Measurements from ENCODE around the gene ZNHIT2. TPM values are rescaled to one million over a fixed set of nuclear protein-coding genes. Genes with fewer than 3 reads are reported as not detected.
A peak's percentile ranks its signal among the peaks of the same experiment; 100 is the strongest.

The ZNHIT2 gene
- total and polyA plus RNA-seq, 3 experiments from 2014 or later, result 15.2 to 20.1 (median 19.8) TPM

DNA sequence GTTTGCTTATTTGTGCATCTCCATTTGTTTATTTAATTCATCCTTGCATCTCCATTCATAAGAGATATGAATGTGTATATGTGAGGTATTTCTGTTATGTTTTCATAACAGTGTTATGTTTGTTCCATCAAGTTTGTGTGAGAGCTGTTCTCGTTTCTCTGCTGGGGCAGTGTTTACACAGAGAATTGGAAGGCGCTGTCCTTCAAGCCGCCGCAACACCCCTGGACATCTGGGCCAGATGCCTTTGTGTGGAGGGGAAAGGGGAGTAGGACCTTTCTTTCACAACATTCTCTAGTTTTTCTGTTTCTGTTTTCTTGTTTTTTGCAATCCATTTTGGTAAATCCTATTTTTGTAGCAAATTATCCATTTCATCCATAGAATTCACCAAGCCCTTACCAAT lies 12.9 kb downstream of the ZNHIT2 start:
- H3K4me3 ChIP-seq (ENCODE audit: low read length), result no peak overlapping the region
- H3K4me3 Mint-ChIP-seq, result peak overlapping the region in 1 of 7 donors; percentile 51
- H3K36me3 Mint-ChIP-seq, result peaks cover 0 to 71% (median 9%) of the 10 kb centered on the region in 3 donors
- H3K4me1 Mint-ChIP-seq, result peaks cover 7 to 19% (median 15%) of the 10 kb centered on the region in 3 donors
- no peak overlapping the region for H3K27ac ChIP-seq (ENCODE audit: low read depth, low read length)
- peak overlapping the region in 2 of 8 donors; percentile 73 to 76 for H3K27ac Mint-ChIP-seq
- no peaks in the 10 kb centered on the region for H3K9me3 ChIP-seq (ENCODE audit: low read length)
- no peaks in the 10 kb centered on the region for H3K27me3 ChIP-seq (ENCODE audit: insufficient read depth, low read length, poor library complexity, severe bottlenecking)
- H3K27me3 Mint-ChIP-seq, result peaks cover 0 to 2% of the 10 kb centered on the region in 2 donors
- H3K36me3 ChIP-seq (ENCODE audit: insufficient read depth, low read length), result peaks cover 18% of the 10 kb centered on the region
- POLR2A ChIA-PET, result no interaction called here
- H3K9me3 Mint-ChIP-seq, result no peaks in the 10 kb centered on the region
- CTCF ChIA-PET, result interaction anchor here (2.5 kb wide), 1 partner anchor 12 kb away, joined by 5 read pairs; the partner anchor contains the start of gene ZNHIT2
- no peaks in the 10 kb centered on the region for H3K4me1 ChIP-seq (ENCODE audit: insufficient read depth, low read length)
- DNase-seq, result no peak

GRCh38 chr11:65103476-65103875 lies 14.0 kb downstream of the ZNHIT2 start:
- Histone ChIP-seq H3K4me3 (ENCODE audit: low read length) (no peak overlapping the region), H3K27me3 (ENCODE audit: insufficient read depth, low read length, poor library complexity, severe bottlenecking) (no peaks in the 10 kb centered on the region), H3K27ac (ENCODE audit: low read depth, low read length) (no peak overlapping the region), H3K4me1 (ENCODE audit: insufficient read depth, low read length) (peaks cover 2% of the 10 kb centered on the region), H3K36me3 (ENCODE audit: insufficient read depth, low read length) (peaks cover 14% of the 10 kb centered on the region), H3K9me3 (ENCODE audit: low read length) (no peaks in the 10 kb centered on the region)
- H3K36me3 Mint-ChIP-seq, result peaks cover 0 to 66% (median 12%) of the 10 kb centered on the region in 3 donors
- peak overlapping the region in 3 of 8 donors; percentile 3 to 10 (median 9) for H3K27ac Mint-ChIP-seq
- ChIA-PET POLR2A (interaction anchor here (0.7 kb wide), 1 partner anchor 221 kb away, joined by 4 read pairs; no protein-coding TSS in a partner anchor), CTCF (interaction anchor here (2.5 to 9.1 kb wide), 2 partner anchors 8 to 13 kb away, joined by 5 to 104 read pairs; partner anchors contain the start of genes TM7SF2 and ZNHIT2)
- H3K27me3 Mint-ChIP-seq, result peaks cover 0 to 2% of the 10 kb centered on the region in 2 donors
- no peaks in the 10 kb centered on the region for H3K9me3 Mint-ChIP-seq
- peaks cover 13 to 25% (median 18%) of the 10 kb centered on the region in 3 donors for H3K4me1 Mint-ChIP-seq
- H3K4me3 Mint-ChIP-seq, result peak overlapping the region in 1 of 7 donors; percentile 39
- no peak for DNase-seq

DNA sequence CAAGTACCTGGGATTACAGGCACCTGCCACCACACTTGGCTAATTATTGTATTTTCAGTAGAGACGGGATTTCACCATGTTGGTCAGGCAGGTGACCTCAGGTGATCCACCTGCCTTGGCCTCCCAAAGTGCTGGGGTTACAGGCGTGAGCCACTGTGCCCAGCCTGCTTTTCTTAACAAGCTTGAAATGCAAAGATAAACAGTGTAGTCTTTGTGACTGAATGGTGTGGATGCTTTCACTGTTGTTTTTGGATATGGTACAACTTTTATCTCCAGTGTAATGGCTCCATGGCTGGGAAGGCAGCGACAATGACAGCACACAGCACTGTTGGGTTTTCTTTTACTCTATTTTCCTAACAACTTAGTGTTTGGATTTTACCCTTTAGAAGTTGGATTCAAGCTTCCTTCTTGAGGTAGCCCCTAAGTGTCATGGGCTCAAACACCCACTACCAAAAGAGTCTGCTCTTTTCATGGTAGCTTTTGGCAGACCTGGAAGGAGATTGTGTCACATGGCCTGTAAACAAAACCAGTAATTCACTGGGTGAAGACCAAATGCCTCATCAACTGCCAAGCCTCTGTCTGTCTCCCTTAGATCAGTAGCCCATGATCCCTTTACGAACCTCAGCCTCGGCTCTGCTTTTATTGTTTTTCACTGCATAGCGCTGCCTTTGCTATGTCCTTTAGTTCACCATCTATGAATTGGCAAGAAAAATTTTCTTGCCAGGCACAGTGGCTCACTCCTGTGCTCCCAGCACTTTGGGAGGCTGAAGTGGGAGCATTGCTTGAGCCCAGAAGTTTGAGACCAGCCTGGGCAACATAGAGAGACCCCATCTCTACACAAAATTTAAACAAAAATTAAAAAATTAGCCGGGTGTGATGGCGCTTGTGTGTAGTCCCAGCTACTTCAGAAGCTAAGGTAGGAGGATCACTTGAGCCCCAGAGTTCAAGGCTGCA lies 15.1 kb downstream of the ZNHIT2 start:
- Histone ChIP-seq H3K27ac (ENCODE audit: low read depth, low read length) (no peak overlapping the region), H3K4me1 (ENCODE audit: insufficient read depth, low read length) (peaks cover 11% of the 10 kb centered on the region), H3K9me3 (ENCODE audit: low read length) (no peaks in the 10 kb centered on the region), H3K36me3 (ENCODE audit: insufficient read depth, low read length) (peaks cover 19% of the 10 kb centered on the region), H3K27me3 (ENCODE audit: insufficient read depth, low read length, poor library complexity, severe bottlenecking) (no peaks in the 10 kb centered on the region), H3K4me3 (ENCODE audit: low read length) (no peak overlapping the region)
- Mint-ChIP-seq H3K4me1 (peaks cover 18 to 30% (median 19%) of the 10 kb centered on the region in 3 donors), H3K9me3 (no peaks in the 10 kb centered on the region), H3K27ac (peak overlapping the region in 2 of 8 donors; percentile 9 to 22), H3K4me3 (peak overlapping the region in 1 of 7 donors; percentile 42), H3K27me3 (peaks cover 0 to 2% of the 10 kb centered on the region in 2 donors), H3K36me3 (peaks cover 0 to 65% (median 13%) of the 10 kb centered on the region in 3 donors)
- POLR2A ChIA-PET, result no interaction called here
- CTCF ChIA-PET, result interaction anchor here (9.1 kb wide), 1 partner anchor 9 kb away, joined by 104 read pairs; the partner anchor contains the start of gene TM7SF2
- DNase-seq, result no peak

DNA sequence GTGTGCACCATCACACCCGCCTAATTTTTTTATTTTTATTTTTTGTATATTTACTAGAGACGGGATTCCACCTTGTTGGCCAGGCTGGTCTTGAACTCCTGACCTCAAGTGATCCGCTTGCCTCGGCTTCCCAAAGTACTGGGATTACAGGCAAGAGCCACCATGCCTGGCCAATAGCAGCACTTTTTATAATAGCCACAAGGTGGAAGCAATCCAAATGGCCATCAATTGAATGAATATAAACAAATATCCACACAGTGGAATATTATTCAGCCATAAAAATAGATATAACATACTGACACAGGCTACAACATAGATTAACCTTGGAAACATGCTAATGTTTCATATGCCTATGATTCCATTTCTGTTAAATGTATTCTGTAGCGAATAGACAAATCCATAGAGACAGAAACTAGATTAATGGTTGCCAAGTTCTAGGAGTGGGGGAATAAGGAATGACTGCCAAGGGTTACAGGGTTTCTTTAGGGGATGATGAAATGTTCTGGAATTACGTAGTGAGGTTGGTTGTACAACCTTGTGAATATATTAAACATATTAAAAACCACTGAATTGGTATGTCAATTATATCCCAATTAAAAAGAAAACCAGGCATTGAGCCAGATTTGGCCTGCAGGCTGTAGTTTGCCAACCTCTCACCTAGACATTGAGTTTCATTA lies 16.7 kb downstream of the ZNHIT2 start:
- Mint-ChIP-seq H3K36me3 (peaks cover 0 to 57% (median 8%) of the 10 kb centered on the region in 3 donors), H3K4me1 (peaks cover 19 to 37% (median 23%) of the 10 kb centered on the region in 3 donors), H3K4me3 (no peak overlapping the region), H3K9me3 (no peaks in the 10 kb centered on the region), H3K27me3 (peaks cover 0 to 2% of the 10 kb centered on the region in 2 donors), H3K27ac (no peak overlapping the region)
- no peaks in the 10 kb centered on the region for H3K9me3 ChIP-seq (ENCODE audit: low read length)
- DNase-seq, result no peak
- POLR2A ChIA-PET, result interaction anchor here (0.6 kb wide), 2 partner anchors 9 to 10 kb away, joined by 3 to 4 read pairs; no protein-coding TSS in a partner anchor
- no peak overlapping the region for H3K4me3 ChIP-seq (ENCODE audit: low read length)
- peaks cover 19% of the 10 kb centered on the region for H3K4me1 ChIP-seq (ENCODE audit: insufficient read depth, low read length)
- CTCF ChIA-PET, result interaction anchor here (9.1 kb wide), 1 partner anchor 11 kb away, joined by 104 read pairs; the partner anchor contains the start of gene TM7SF2
- H3K27me3 ChIP-seq (ENCODE audit: insufficient read depth, low read length, poor library complexity, severe bottlenecking), result no peaks in the 10 kb centered on the region
- peaks cover 18% of the 10 kb centered on the region for H3K36me3 ChIP-seq (ENCODE audit: insufficient read depth, low read length)
- no peak overlapping the region for H3K27ac ChIP-seq (ENCODE audit: low read depth, low read length)

DNA sequence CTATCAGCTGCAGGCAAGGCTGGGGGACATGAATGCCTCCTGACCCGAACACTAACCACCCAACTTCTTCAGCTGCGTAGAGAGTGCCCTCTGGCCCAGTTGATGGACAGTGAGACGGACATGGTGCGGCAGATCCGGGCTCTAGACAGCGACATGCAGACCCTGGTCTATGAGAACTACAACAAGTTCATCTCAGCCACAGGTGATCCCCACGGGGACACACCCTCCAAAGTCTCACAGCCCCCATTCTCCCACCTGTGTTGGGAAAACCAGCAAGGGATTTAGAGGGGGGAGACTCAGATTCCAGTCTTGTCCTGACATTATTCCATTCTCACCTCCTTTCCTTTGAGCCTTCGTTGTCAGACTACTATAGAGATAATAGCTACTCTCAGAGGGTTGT lies 20.6 kb downstream of the ZNHIT2 start:
- H3K4me3 ChIP-seq (ENCODE audit: low read length), result peak overlapping the region; percentile 93
- no peaks in the 10 kb centered on the region for H3K27me3 ChIP-seq (ENCODE audit: insufficient read depth, low read length, poor library complexity, severe bottlenecking)
- Mint-ChIP-seq H3K4me3 (peak overlapping the region; percentile 92 to 97 (median 94)), H3K27ac (peak overlapping the region in 6 of 8 donors; percentile 58 to 98 (median 95)), H3K36me3 (peaks cover 0 to 27% (median 4%) of the 10 kb centered on the region in 3 donors), H3K9me3 (no peaks in the 10 kb centered on the region), H3K27me3 (peaks cover 0 to 2% of the 10 kb centered on the region in 2 donors), H3K4me1 (peaks cover 14 to 28% (median 19%) of the 10 kb centered on the region in 3 donors)
- peaks cover 22% of the 10 kb centered on the region for H3K4me1 ChIP-seq (ENCODE audit: insufficient read depth, low read length)
- peaks cover 12% of the 10 kb centered on the region for H3K36me3 ChIP-seq (ENCODE audit: insufficient read depth, low read length)
- peak overlapping the region; percentile 82 for H3K27ac ChIP-seq (ENCODE audit: low read depth, low read length)
- H3K9me3 ChIP-seq (ENCODE audit: low read length), result no peaks in the 10 kb centered on the region
- ChIA-PET CTCF (interaction anchor here (0.9 to 9.1 kb wide), 4 partner anchors 12 to 21 kb away, joined by 3 to 104 read pairs (median 6); partner anchors contain the start of genes TM7SF2 and ZNHIT2), POLR2A (interaction anchor here (1.2 to 2.0 kb wide), 8 partner anchors 12 to 83 kb away, joined by 3 to 11 read pairs (median 6); partner anchors contain the start of genes ARL2, FAU, MRPL49 and ZNHIT2)
- no peak for DNase-seq

DNA sequence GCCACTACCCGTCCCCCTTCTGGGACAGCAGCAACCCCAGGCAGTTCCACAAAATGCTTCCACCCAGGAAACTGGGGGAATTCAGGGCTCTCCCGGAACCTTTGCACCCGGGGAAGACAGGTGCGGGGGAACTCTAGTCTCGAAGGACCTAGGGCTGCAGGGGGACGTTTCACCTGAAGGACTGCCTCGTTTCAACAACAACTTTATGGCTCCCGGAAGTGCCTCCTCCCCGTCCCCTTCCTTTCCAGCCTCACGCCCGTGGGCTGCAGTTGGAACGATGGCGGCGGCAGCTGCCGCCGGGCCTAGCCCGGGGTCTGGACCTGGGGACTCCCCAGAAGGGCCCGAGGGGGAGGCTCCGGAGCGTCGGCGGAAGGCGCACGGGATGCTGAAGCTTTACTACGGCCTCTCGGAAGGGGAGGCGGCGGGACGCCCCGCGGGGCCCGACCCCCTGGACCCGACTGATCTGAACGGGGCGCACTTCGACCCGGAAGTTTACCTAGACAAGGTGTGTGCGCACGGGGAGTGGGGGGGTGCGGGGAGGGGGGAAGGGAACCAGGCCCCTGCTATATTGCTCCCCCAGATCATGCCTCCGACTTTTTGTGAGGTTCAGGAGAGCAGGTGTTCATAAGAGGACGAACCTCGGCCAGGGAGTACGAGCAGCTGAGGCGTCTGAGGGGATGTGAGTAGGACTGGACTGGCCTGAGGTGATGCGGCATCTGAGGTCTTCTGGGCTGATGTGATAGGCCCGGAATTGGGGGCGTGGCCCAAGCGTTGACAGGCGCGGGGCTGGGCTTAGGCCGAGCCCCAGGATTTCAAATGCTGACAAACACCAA lies 21.3 kb downstream of the ZNHIT2 start, which contains the start of gene VPS51:
Gene VPS51 (plus strand): TSS at position 241 of the 833 bp plus-strand sequence. CDS start 37 bp downstream, at position 278.
- Mint-ChIP-seq H3K27ac (peak within 1 kb of the TSS; percentile 76 to 98 (median 94)), H3K36me3 (peaks cover 0 to 24% (median 4%) of the 10 kb centered on the region in 3 donors), H3K9me3 (no peaks in the 10 kb centered on the region), H3K27me3 (no peaks in the 10 kb centered on the region), H3K4me3 (peak within 1 kb of the TSS; percentile 92 to 97 (median 94)), H3K4me1 (peaks cover 13 to 28% (median 19%) of the 10 kb centered on the region in 3 donors)
- H3K27me3 ChIP-seq (ENCODE audit: insufficient read depth, low read length, poor library complexity, severe bottlenecking), result no peaks in the 10 kb centered on the region
- peaks cover 22% of the 10 kb centered on the region for H3K4me1 ChIP-seq (ENCODE audit: insufficient read depth, low read length)
- H3K4me3 ChIP-seq (ENCODE audit: low read length), result peak within 1 kb of the TSS; percentile 93
- H3K9me3 ChIP-seq (ENCODE audit: low read length), result no peaks in the 10 kb centered on the region
- peaks cover 12% of the 10 kb centered on the region for H3K36me3 ChIP-seq (ENCODE audit: insufficient read depth, low read length)
- POLR2A ChIA-PET, result interaction anchor here (1.2 to 2.0 kb wide), 8 partner anchors 12 to 82 kb away, joined by 3 to 11 read pairs (median 6); partner anchors contain the start of genes ARL2, FAU, MRPL49 and ZNHIT2
- H3K27ac ChIP-seq (ENCODE audit: low read depth, low read length), result peak within 1 kb of the TSS; percentile 82
- DNase-seq, result peak; percentile 70 to 90 (median 85)
- CTCF ChIA-PET, result interaction anchor here (0.8 to 9.1 kb wide), 6 partner anchors 11 to 83 kb away, joined by 3 to 104 read pairs (median 4); partner anchors contain the start of genes SYVN1, TM7SF2 and ZNHIT2
